NCI-H2029 (cell line): Measurements from ENCODE around the gene NFATC4.
"Not testable (repeated sequence)": the region's sequence is repeated elsewhere in the genome, so short reads cannot be mapped to it uniquely, and the experiment has no call there.

ENCODE experiments used
- DNase-seq: peaks from one replicate; lab custom pipeline; 2025; lab: John Stamatoyannopoulos, UW

Gene NFATC4

GRCh38 chr14:24368212-24368561, 203 bp downstream of the NFATC4 start:
- DNase-seq = no peak

- DNase-seq = no peak
Measured at GRCh38 chr14:24368562-24369252, 723 bp downstream of the NFATC4 start.

GRCh38 chr14:24369463-24369862, 1.5 kb downstream of the NFATC4 start:
- no peak for DNase-seq

GRCh38 chr14:24369907-24370687, 2.1 kb downstream of the NFATC4 start:
- no peak for DNase-seq

- no peak for DNase-seq
Measured at GRCh38 chr14:24370748-24371147, 2.8 kb downstream of the NFATC4 start.

GRCh38 chr14:24371605-24372004, 3.6 kb downstream of the NFATC4 start:
- DNase-seq = not testable (repeated sequence)

- DNase-seq = no peak
Measured at GRCh38 chr14:24372701-24373416, 4.9 kb downstream of the NFATC4 start.

GRCh38 chr14:24376448-24377070, 8.6 kb downstream of the NFATC4 start:
- no peak for DNase-seq

- DNase-seq = no peak
Measured at GRCh38 chr14:24377126-24377525, 9.1 kb downstream of the NFATC4 start.

- DNase-seq = peak; percentile 91
Measured at GRCh38 chr14:24377657-24378056, 9.7 kb downstream of the NFATC4 start.

- DNase-seq = no peak
Measured at GRCh38 chr14:24378327-24378726, 10.3 kb downstream of the NFATC4 start.

GRCh38 chr14:24378981-24379906, 11.3 kb downstream of the NFATC4 start:
- DNase-seq = no peak

- no peak for DNase-seq
Measured at GRCh38 chr14:24379907-24380730, 12.1 kb downstream of the NFATC4 start.

- no peak for DNase-seq
Measured at GRCh38 chr14:24381363-24382063, 13.5 kb downstream of the NFATC4 start.

- no peak for DNase-seq
Measured at GRCh38 chr14:24382064-24382371, 14.0 kb downstream of the NFATC4 start.

- DNase-seq = no peak
Measured at GRCh38 chr14:24384169-24384568, 16.2 kb downstream of the NFATC4 start.

- DNase-seq = no peak
Measured at GRCh38 chr14:24385524-24385923, 17.5 kb downstream of the NFATC4 start.

- no peak for DNase-seq
Measured at GRCh38 chr14:24387009-24387345, 19.0 kb downstream of the NFATC4 start.

GRCh38 chr14:24387579-24387978, 19.6 kb downstream of the NFATC4 start:
- not testable (repeated sequence) for DNase-seq
